ENCODE results near the gene MTM1. TPM values are rescaled to one million over a fixed set of nuclear protein-coding genes. Genes with fewer than 3 reads are reported as not detected.

The MTM1 gene
- total and polyA plus RNA-seq, 2 experiments from 2014 or later: 3.2 to 8.7 TPM

- Histone ChIP-seq H2AFZ (no peak overlapping the region), H3K27ac (ENCODE audit: low read depth) (no peak overlapping the region), H3K4me3 (no peak overlapping the region), H3K79me2 (replicated peaks; ENCODE audit: insufficient read depth) (no peaks in the 10 kb centered on the region), H3F3A (replicated peaks; ENCODE audit: low read depth) (no peaks in the 10 kb centered on the region), H3K4me2 (no peak overlapping the region), H4K20me1 (replicated peaks; ENCODE audit: insufficient read depth) (no peaks in the 10 kb centered on the region), H3K4me1 (ENCODE audit: insufficient read depth) (peaks cover 6% of the 10 kb centered on the region; the same call in 1 of the 2 replicates), H3K27me3 (ENCODE audit: insufficient read depth) (no peaks in the 10 kb centered on the region), H3K36me3 (ENCODE audit: insufficient read depth) (no peaks in the 10 kb centered on the region), H3K9me2 (ENCODE audit: insufficient read depth) (no peaks in the 10 kb centered on the region)
- no peak for TF ChIP-seq EZH2 (IDR thresholded peaks at IDR 0.05; ENCODE audit: low read depth, unreplicated experiment)
- TF ChIP-seq STAT1 (IDR thresholded peaks at IDR 0.05; ENCODE audit: unreplicated experiment): no peak
- TF ChIP-seq ZNF114 (CRISPR knock-in tag; IDR thresholded peaks at IDR 0.05): no peak
- TF ChIP-seq NANOG (IDR thresholded peaks at IDR 0.05; ENCODE audit: borderline replicate concordance): no peak
- TF ChIP-seq ZNF331 (CRISPR knock-in tag; IDR thresholded peaks at IDR 0.05; ENCODE audit: low read depth): no peak
- TF ChIP-seq ETS1 (IDR thresholded peaks at IDR 0.05): no peak
- TF ChIP-seq POLR2AphosphoS5 (IDR thresholded peaks at IDR 0.05; ENCODE audit: low read depth): no peak
- no peak for TF ChIP-seq JUNB (IDR thresholded peaks at IDR 0.05; ENCODE audit: unreplicated experiment)
- TF ChIP-seq REST (IDR thresholded peaks at IDR 0.05; ENCODE audit: unreplicated experiment): no peak
- no peak for TF ChIP-seq EZH2phosphoT487 (IDR thresholded peaks at IDR 0.05; ENCODE audit: unreplicated experiment)
- TF ChIP-seq CTCF (conservative IDR thresholded peaks at IDR 0.05; ENCODE audit: low read depth in 2 of 2): no peak
- TF ChIP-seq ZNF462 (CRISPR knock-in tag; IDR thresholded peaks at IDR 0.05): no peak
- TF ChIP-seq CREB1 (CRISPR knock-in tag; IDR thresholded peaks at IDR 0.05; ENCODE audit: low read depth): no peak
- peak; percentile 2 for DNase-seq (ENCODE audit: low spot score)
- H3K27me3 Mint-ChIP-seq (ENCODE audit: insufficient read depth, low read depth, poor library complexity): no peaks in the 10 kb centered on the region
- H3K4me1 Mint-ChIP-seq: peaks cover 16% of the 10 kb centered on the region
- H3K27ac Mint-ChIP-seq: peak overlapping the region; percentile 66; the same call in 1 of the 2 replicates
- H3K4me3 Mint-ChIP-seq: no peak overlapping the region
- no peaks in the 10 kb centered on the region; the same call in 2 of the 3 replicates for H3K36me3 Mint-ChIP-seq (ENCODE audit: low read depth)
- no peaks in the 10 kb centered on the region for H3K9me3 Mint-ChIP-seq
- peak; percentile 48 for ATAC-seq
Observed at GRCh38 chrX:150616179-150616862, 47.9 kb downstream of the MTM1 start.
